SK-N-SH treated with all-trans-retinoic acid at 6 μM for 48 hours (cell line): ENCODE data around the gene OR13C5.

Source experiments
- ATAC-seq: fragments of 200-7000 bp; cut with Tn5 transposase; 3 replicates; pipeline ENCODE4 v1.9.1; 2020; ENCODE audit warnings: mild to moderate bottlenecking, moderate library complexity
- ARNTL ChIP-seq: fragments of 450-650 bp; formaldehyde crosslinking; IDR thresholded peaks from 2 replicates; pipeline ENCODE4 v1.5.0; 2020; ENCODE audit warnings: low read depth, mild to moderate bottlenecking, moderate library complexity, borderline replicate concordance
- BACH2 ChIP-seq: fragments of 250-450 bp; sonication (Bioruptor Pico); IDR thresholded peaks from 2 replicates; pipeline ENCODE4 v1.9.0; 2021; ENCODE audit warnings: mild to moderate bottlenecking, borderline replicate concordance
- CREB5 ChIP-seq: fragments of 250-450 bp; sonication (Bioruptor Pico); IDR thresholded peaks from 2 replicates; pipeline ENCODE4 v1.5.1; 2020; ENCODE audit warnings: low read depth, mild to moderate bottlenecking, moderate library complexity
- CSDC2 ChIP-seq: fragments of 250-450 bp; sonication (Bioruptor Pico); IDR thresholded peaks from 2 replicates; pipeline ENCODE4 v1.5.0; 2020; ENCODE audit warnings: mild to moderate bottlenecking, moderate library complexity
- CSRNP3 ChIP-seq: fragments of 250-450 bp; sonication (Bioruptor Pico); IDR thresholded peaks from 2 replicates; pipeline ENCODE4 v1.5.1; 2021; ENCODE audit warnings: mild to moderate bottlenecking, moderate library complexity
- ESRRG ChIP-seq: fragments of 250-450 bp; sonication (Bioruptor Pico); IDR thresholded peaks from 2 replicates; pipeline ENCODE4 v1.6.1; 2021; ENCODE audit warnings: mild to moderate bottlenecking
- GLIS3 ChIP-seq: fragments of 250-450 bp; sonication (Bioruptor Pico); IDR thresholded peaks from 2 replicates; pipeline ENCODE4 v1.5.0; 2020; ENCODE audit warnings: mild to moderate bottlenecking, moderate library complexity
- ISL1 ChIP-seq: fragments of 250-450 bp; sonication (Bioruptor Pico); IDR thresholded peaks from 2 replicates; pipeline ENCODE4 v2.1.2; 2022; ENCODE audit warnings: mild to moderate bottlenecking, moderate library complexity
- OSR1 ChIP-seq: fragments of 250-450 bp; sonication (Bioruptor Pico); IDR thresholded peaks from 2 replicates; pipeline ENCODE4 v1.8.0; 2022; ENCODE audit warnings: moderate library complexity, mild to moderate bottlenecking, inconsistent platforms
- PATZ1 ChIP-seq: fragments of 250-450 bp; sonication (Bioruptor Pico); IDR thresholded peaks from 2 replicates; pipeline ENCODE4 v1.8.0; 2020; ENCODE audit warnings: mild to moderate bottlenecking, moderate library complexity, borderline replicate concordance
- POU6F1 ChIP-seq: fragments of 250-450 bp; sonication (Bioruptor Pico); IDR thresholded peaks from 2 replicates; pipeline ENCODE4 v1.8.0; 2021; ENCODE audit warnings: low read depth, mild to moderate bottlenecking, moderate library complexity, borderline replicate concordance
- PPARA ChIP-seq: fragments of 250-450 bp; sonication (Bioruptor Pico); IDR thresholded peaks from 2 replicates; pipeline ENCODE4 v1.5.0; 2020; ENCODE audit warnings: mild to moderate bottlenecking, borderline replicate concordance
- RARB ChIP-seq: fragments of 250-450 bp; sonication (Bioruptor Pico); IDR thresholded peaks from 2 replicates; pipeline ENCODE4 v1.8.0; 2021; ENCODE audit warnings: mild to moderate bottlenecking, moderate library complexity
- TOX ChIP-seq: fragments of 250-450 bp; sonication (Bioruptor Pico); IDR thresholded peaks from 2 replicates; pipeline ENCODE4 v1.8.0; 2021; ENCODE audit warnings: mild to moderate bottlenecking, moderate library complexity, borderline replicate concordance
- TSHZ2 ChIP-seq: fragments of 250-450 bp; sonication (Bioruptor Pico); IDR thresholded peaks from 2 replicates; pipeline ENCODE4 v1.5.0; 2020; ENCODE audit warnings: mild to moderate bottlenecking, moderate library complexity
- ZC3H10 ChIP-seq: fragments of 250-450 bp; sonication (Bioruptor Pico); IDR thresholded peaks from 2 replicates; pipeline ENCODE4 v1.5.1; 2021; ENCODE audit warnings: mild to moderate bottlenecking, moderate library complexity
- ZFP30 ChIP-seq: fragments of 450-650 bp; formaldehyde crosslinking; IDR thresholded peaks from 2 replicates; pipeline ENCODE4 v1.5.0; 2022; ENCODE audit warnings: mild to moderate bottlenecking, moderate library complexity
- ZNF565 ChIP-seq: fragments of 450-650 bp; formaldehyde crosslinking; conservative IDR thresholded peaks from 2 replicates; pipeline ENCODE4 v1.5.0; 2020; ENCODE audit warnings: low read depth, mild to moderate bottlenecking, moderate library complexity
- ZNF70 ChIP-seq: fragments of 450-650 bp; formaldehyde crosslinking; IDR thresholded peaks from 2 replicates; pipeline ENCODE4 v1.5.0; 2020; ENCODE audit warnings: mild to moderate bottlenecking, moderate library complexity
- ZNF8 ChIP-seq: fragments of 450-650 bp; formaldehyde crosslinking; IDR thresholded peaks from 2 replicates; pipeline ENCODE4 v1.5.0; 2020; ENCODE audit warnings: mild to moderate bottlenecking, moderate library complexity

The OR13C5 gene

GRCh38 chr9:104572612-104573011 lies 26.6 kb downstream of the OR13C5 start (continued):
- TF ChIP-seq ARNTL (CRISPR knock-in tag): no peak
- no peak for TF ChIP-seq ZNF70 (CRISPR knock-in tag)
- TF ChIP-seq CREB5 (CRISPR knock-in tag): no peak
- no peak for TF ChIP-seq CSRNP3 (CRISPR knock-in tag)
- TF ChIP-seq ZNF8 (CRISPR knock-in tag): no peak
- no peak for TF ChIP-seq BACH2 (CRISPR knock-in tag)

- no peak for TF ChIP-seq CREB5 (CRISPR knock-in tag)
- TF ChIP-seq, all 23 proteins: peak for 0
- ATAC-seq: no peak
These were observed 30.3 kb downstream of the OR13C5 start, which contains the start of gene OR13C8 for GRCh38 chr9:104568868-104569267. TSS of gene OR13C8 (plus strand) at chr9:104569168. CDS start at chr9:104569168, 0 bp downstream.

GRCh38 chr9:104564358-104564757 lies 34.9 kb downstream of the OR13C5 start:
- no peak for TF ChIP-seq ZNF565
- no peak for TF ChIP-seq ISL1
- no peak for TF ChIP-seq ZFP30
- no peak for TF ChIP-seq PPARA (CRISPR knock-in tag)
- TF ChIP-seq ARNTL (CRISPR knock-in tag): no peak
- TF ChIP-seq POU6F1 (CRISPR knock-in tag): no peak
- TF ChIP-seq ZNF8 (CRISPR knock-in tag): no peak
- no peak for TF ChIP-seq TOX (CRISPR knock-in tag)
- TF ChIP-seq CSDC2: no peak
- no peak for TF ChIP-seq TSHZ2 (CRISPR knock-in tag)
- TF ChIP-seq OSR1 (CRISPR knock-in tag): no peak
- no peak for TF ChIP-seq BACH2 (CRISPR knock-in tag)
- no peak for TF ChIP-seq ZNF70 (CRISPR knock-in tag)
- TF ChIP-seq ZC3H10: no peak
- no peak for TF ChIP-seq ESRRG
- no peak for TF ChIP-seq RARB (CRISPR knock-in tag)
- TF ChIP-seq PATZ1: no peak
- TF ChIP-seq GLIS3: no peak
- TF ChIP-seq CSRNP3 (CRISPR knock-in tag): no peak
- ATAC-seq: no peak
